H1 (cell line): ENCODE measurements around the gene TCTN3. TPM values are rescaled to one million over a fixed set of nuclear protein-coding genes. Genes with fewer than 3 reads are reported as not detected.

ENCODE experiments used
- CTCF ChIA-PET: fragments of 300-600 bp; sonication (Branson Sonifier 250); formaldehyde crosslinking; loops from one replicate; lab custom pipeline; 2021; ENCODE audit not compliant: partially characterized antibody; lab: Charles Lee
- POLR2A ChIA-PET: fragments of 300-600 bp; sonication (Branson Sonifier 250); formaldehyde crosslinking; loops from one replicate; lab custom pipeline; 2021; ENCODE audit warnings: inconsistent platforms; ENCODE audit not compliant: partially characterized antibody; lab: Charles Lee
- DNase-seq, 2 experiments: peaks; one replicate each; pipeline versions ENCODE4 v3.0.0 to v3.0.0-alpha.2; 2010 to 2022; ENCODE audit warnings: low spot score in 2 of 2, low read depth in 1 of 2, mixed read lengths in 1 of 2
- FAIRE-seq: peaks from 2 replicates; lab custom pipeline; 2011; peaks lifted over from hg19 to GRCh38; lab: Jason Lieb, UNC
- H2AFZ ChIP-seq: 2 replicates; pipeline ENCODE4 v1.8.1; 2012; ENCODE audit warnings: low read length, inconsistent platforms
- H2AK5ac ChIP-seq: 2 replicates; pipeline ENCODE4 v1.6.1; 2013; ENCODE audit warnings: low read depth, low read length
- H2BK120ac ChIP-seq: replicated peaks from 2 replicates; pipeline ENCODE3; 2013; ENCODE audit warnings: low read depth, low read length, inconsistent platforms
- H2BK12ac ChIP-seq: 2 replicates; pipeline ENCODE4 v1.6.1; 2013; ENCODE audit warnings: low read depth, low read length
- H2BK15ac ChIP-seq: 2 replicates; pipeline ENCODE4 v1.6.1; 2013; ENCODE audit warnings: low read length
- H2BK20ac ChIP-seq: 2 replicates; pipeline ENCODE4 v1.6.1; 2013; ENCODE audit warnings: low read length
- H2BK5ac ChIP-seq: 2 replicates; pipeline ENCODE4 v1.6.1; 2013; ENCODE audit warnings: low read depth, low read length
- H3K14ac ChIP-seq: 2 replicates; pipeline ENCODE4 v1.6.1; 2013; ENCODE audit warnings: inconsistent platforms; ENCODE audit not compliant: insufficient read length
- H3K18ac ChIP-seq: 2 replicates; pipeline ENCODE4 v1.6.1; 2013; ENCODE audit warnings: low read length; ENCODE audit errors: extremely low read depth
- H3K23ac ChIP-seq: 2 replicates; pipeline ENCODE4 v1.6.1; 2013; ENCODE audit warnings: inconsistent platforms; ENCODE audit not compliant: insufficient read length
- H3K23me2 ChIP-seq: 2 replicates; pipeline ENCODE4 v1.6.1; 2013; ENCODE audit warnings: low read depth, low read length
- H3K27ac ChIP-seq: 2 replicates; pipeline ENCODE4 v1.6.1; 2011; ENCODE audit warnings: low read depth, low read length, inconsistent platforms
- H3K27me3 ChIP-seq, 4 experiments: replicated peaks in 1 of 4; 1 replicate in 1 of 4; 2 replicates in 3 of 4; pipeline versions ENCODE4 v1.6.1 to v1.8.1; 2011 to 2013; ENCODE audit warnings: low read length in 3 of 4, mild to moderate bottlenecking in 3 of 4, inconsistent platforms in 2 of 4, mixed read lengths in 2 of 4, moderate library complexity in 1 of 4; ENCODE audit not compliant: control insufficient read depth in 3 of 4, insufficient read depth in 3 of 4; ENCODE audit errors: extremely low read depth in 1 of 4
- H3K36me3 ChIP-seq, 4 experiments: 2 replicates each; pipeline versions ENCODE4 v1.6.1 to v1.8.1; 2011 to 2013; ENCODE audit warnings: mild to moderate bottlenecking in 4 of 4, low read length in 3 of 4, moderate library complexity in 2 of 4, control low read depth in 1 of 4, inconsistent platforms in 1 of 4; ENCODE audit not compliant: insufficient read depth in 4 of 4, control insufficient read depth in 2 of 4
- H3K4ac ChIP-seq: replicated peaks from 2 replicates; pipeline ENCODE3; 2013; ENCODE audit warnings: low read length, low read depth, mixed read lengths, inconsistent platforms; ENCODE audit not compliant: insufficient read length
- H3K4me1 ChIP-seq, 4 experiments: replicated peaks in 1 of 4; 1 replicate in 1 of 4; 2 replicates in 3 of 4; pipeline versions ENCODE4 v1.6.1 to v1.8.1; 2011 to 2013; ENCODE audit warnings: low read length in 3 of 4, inconsistent platforms in 2 of 4, mixed read lengths in 1 of 4; ENCODE audit not compliant: insufficient read depth in 4 of 4, control insufficient read depth in 3 of 4
- H3K4me2 ChIP-seq, 2 experiments: 2 replicates each; pipeline versions ENCODE4 v1.6.1 to v1.8.1; 2011 to 2013; ENCODE audit warnings: low read depth in 2 of 2, low read length in 2 of 2, control low read depth in 1 of 2, inconsistent platforms in 1 of 2, mild to moderate bottlenecking in 1 of 2; ENCODE audit not compliant: insufficient read depth in 1 of 2
- H3K4me3 ChIP-seq, 4 experiments: fragments of 200-600, 300-600 bp in 1 of 4; sonication (generic), shearing (Covaris generic), sonication (Bioruptor Twin) in 1 of 4; 2 replicates each; pipeline versions ENCODE4 v1.5.1 to v1.8.1; 2011 to 2016; ENCODE audit warnings: low read length in 4 of 4, low read depth in 3 of 4, control low read depth in 2 of 4, inconsistent platforms in 2 of 4, mild to moderate bottlenecking in 2 of 4, mixed read lengths in 1 of 4, moderate library complexity in 1 of 4; ENCODE audit not compliant: insufficient read depth in 2 of 4; ENCODE audit errors: extremely low read depth in 1 of 4
- H3K56ac ChIP-seq: replicated peaks from 2 replicates; pipeline ENCODE3; 2013; ENCODE audit warnings: low read depth, mild to moderate bottlenecking, mixed read lengths, low read length, inconsistent platforms; ENCODE audit not compliant: insufficient read length
- H3K79me1 ChIP-seq: 2 replicates; pipeline ENCODE4 v1.6.1; 2013; ENCODE audit warnings: low read depth, low read length, control low read depth
- H3K79me2 ChIP-seq, 2 experiments: 2 replicates each; pipeline versions ENCODE4 v1.6.1 to v1.8.1; 2012 to 2013; ENCODE audit warnings: low read length in 2 of 2, mild to moderate bottlenecking in 2 of 2, inconsistent platforms in 1 of 2; ENCODE audit not compliant: insufficient read depth in 2 of 2, control insufficient read depth in 1 of 2
- H3K9ac ChIP-seq, 4 experiments: replicated peaks in 1 of 4; 1 replicate in 1 of 4; 2 replicates in 3 of 4; pipeline versions ENCODE4 v1.6.1 to v1.8.1; 2011 to 2013; ENCODE audit warnings: low read depth in 3 of 4, low read length in 3 of 4, control low read depth in 2 of 4, mild to moderate bottlenecking in 2 of 4, moderate library complexity in 2 of 4, inconsistent platforms in 1 of 4; ENCODE audit errors: extremely low read depth in 1 of 4
- H3K9me3 ChIP-seq, 2 experiments: 2 replicates each; pipeline versions ENCODE4 v1.6.1 to v1.8.1; 2012 to 2013; ENCODE audit warnings: mild to moderate bottlenecking in 2 of 2, moderate library complexity in 2 of 2, control low read depth in 1 of 2, inconsistent platforms in 1 of 2, low read depth in 1 of 2, low read length in 1 of 2, mixed read lengths in 1 of 2; ENCODE audit not compliant: insufficient read depth in 2 of 2
- H4K20me1 ChIP-seq, 2 experiments: replicated peaks in 1 of 2; 2 replicates each; pipeline versions ENCODE3 to v1.8.1; 2011 to 2013; ENCODE audit warnings: inconsistent platforms in 2 of 2, low read length in 2 of 2, mild to moderate bottlenecking in 1 of 2; ENCODE audit not compliant: insufficient read depth in 2 of 2, control insufficient read depth in 1 of 2
- H4K5ac ChIP-seq: 2 replicates; pipeline ENCODE4 v1.6.1; 2013; ENCODE audit warnings: low read length, low read depth, mixed read lengths, inconsistent platforms; ENCODE audit not compliant: insufficient read length
- H4K8ac ChIP-seq: 2 replicates; pipeline ENCODE4 v1.8.0; 2013; ENCODE audit warnings: mild to moderate bottlenecking, moderate library complexity, low read length, inconsistent platforms; ENCODE audit not compliant: insufficient read depth; ENCODE audit errors: extremely low read depth
- H4K91ac ChIP-seq: replicated peaks from 2 replicates; pipeline ENCODE3; 2013; ENCODE audit warnings: low read length, mixed read lengths, inconsistent platforms; ENCODE audit not compliant: insufficient read length
- SAP30 ChIP-seq: fragments of 300-600 bp; sonication (generic); IDR thresholded peaks from 2 replicates; pipeline ENCODE4 v1.7.1; 2012; ENCODE audit warnings: low read length, moderate library complexity, mild to moderate bottlenecking, inconsistent platforms; ENCODE audit not compliant: insufficient read depth, insufficient replicate concordance
- WGBS, 2 experiments: shearing (Covaris generic) in 1 of 2; methylation state at CpG; one replicate each; pipeline versions ENCODE4 v1.1.6 to v1.1.7; 2013 to 2015; ENCODE audit warnings: low lambda C conversion rate in 2 of 2, mixed read lengths in 2 of 2, inconsistent platforms in 1 of 2, low coverage in 1 of 2, missing lambda C conversion rate in 1 of 2; ENCODE audit not compliant: insufficient replicate concordance in 2 of 2, insufficient coverage in 1 of 2, insufficient read length in 1 of 2; ENCODE audit errors: extremely low coverage in 1 of 2, missing lambda C conversion rate in 1 of 2; 5-methylcytosine and 5-hydroxymethylcytosine counted together
- polyA plus RNA-seq, 7 experiments: library from polyadenylated mRNA; depleted of rRNA in 3 of 7; stranded (reverse) in 5 of 7; unstranded in 2 of 7; fragments of >200 nt in 5 of 7; fragments of 200-250 nt in 2 of 7; gene quantifications; 1 replicate in 5 of 7; 2 replicates in 1 of 7; 4 replicates in 1 of 7; pipeline versions ENCODE4 v1.2.1 to v1.2.3, GENCODE V29; 2011 to 2013; ENCODE audit warnings: missing spikeins in 2 of 7, mixed read lengths in 2 of 7
- total RNA-seq: library from RNA; stranded (reverse); fragmentation: NEBNext Ultra II Directional; extraction: Animal tissue kit (Norgen Biotek cat#: 25700); gene quantifications from 2 replicates; pipeline ENCODE4 v1.2.1, GENCODE V29; 2021

TCTN3 gene
- total and polyA plus RNA-seq, 2 of the 8 experiments (the other 6 are each of a cell fraction or from before 2014, with no cell fraction given), result 34.7 to 39.8 TPM

GRCh38 chr10:95635319-95635733 lies 58.4 kb downstream of the TCTN3 start:
- peaks cover 0 to 61% (median 34%) of the 10 kb centered on the region in 4 experiments; a peak in 7 of 8 replicates for H3K36me3 ChIP-seq
- H3K9ac ChIP-seq, result no peak overlapping the region
- ChIA-PET CTCF (interaction anchor here (0.7 to 2.0 kb wide), 6 partner anchors 9 to 264 kb away, joined by 3 to 6 read pairs (median 4); no protein-coding TSS in a partner anchor), POLR2A (interaction anchor here (1.2 to 1.8 kb wide), 5 partner anchors 9 to 31 kb away, joined by 3 to 7 read pairs (median 4); no protein-coding TSS in a partner anchor)
- H2BK12ac ChIP-seq, result no peak overlapping the region
- H2AFZ ChIP-seq, result no peak overlapping the region
- H2AK5ac ChIP-seq, result no peak overlapping the region
- H3K23ac ChIP-seq, result no peak overlapping the region
- H4K91ac ChIP-seq, result no peak overlapping the region
- no peak overlapping the region for H3K4me3 ChIP-seq
- H3K23me2 ChIP-seq, result no peaks in the 10 kb centered on the region
- no peak overlapping the region for H2BK120ac ChIP-seq
- no peaks in the 10 kb centered on the region for H3K9me3 ChIP-seq
- H4K20me1 ChIP-seq, result no peaks in the 10 kb centered on the region
- H3K79me1 ChIP-seq, result no peaks in the 10 kb centered on the region
- no peak overlapping the region for H2BK15ac ChIP-seq
- H4K5ac ChIP-seq, result no peak overlapping the region
- 100% methylated on average over 2 of the region's 2 CpGs; no CpG with 5 or more reads in 1 of the 2 experiments for WGBS, 2 experiments
- H3K27ac ChIP-seq, result no peak overlapping the region
- no peak overlapping the region for H2BK20ac ChIP-seq
- no peak overlapping the region for H3K18ac ChIP-seq
- H3K56ac ChIP-seq, result no peak overlapping the region
- DNase-seq (no peak), FAIRE-seq (no peak)
- no peaks in the 10 kb centered on the region for H3K4me1 ChIP-seq
- no peak overlapping the region for H4K8ac ChIP-seq
- H2BK5ac ChIP-seq, result no peak overlapping the region
- no peak overlapping the region for H3K4ac ChIP-seq
- no peaks in the 10 kb centered on the region for H3K79me2 ChIP-seq
- H3K14ac ChIP-seq, result no peak overlapping the region
- H3K4me2 ChIP-seq, result no peak overlapping the region
- H3K27me3 ChIP-seq, result no peaks in the 10 kb centered on the region
- TF ChIP-seq SAP30, result no peak
